ENCODE data around the gene TNNI3. TPM values are rescaled to one million over a fixed set of nuclear protein-coding genes. Genes with fewer than 3 reads are reported as not detected.

The TNNI3 gene
- total and polyA plus RNA-seq, 10 of the 15 experiments (the other 5 are each of a cell fraction or from before 2014, with no cell fraction given), result not detected

DNA sequence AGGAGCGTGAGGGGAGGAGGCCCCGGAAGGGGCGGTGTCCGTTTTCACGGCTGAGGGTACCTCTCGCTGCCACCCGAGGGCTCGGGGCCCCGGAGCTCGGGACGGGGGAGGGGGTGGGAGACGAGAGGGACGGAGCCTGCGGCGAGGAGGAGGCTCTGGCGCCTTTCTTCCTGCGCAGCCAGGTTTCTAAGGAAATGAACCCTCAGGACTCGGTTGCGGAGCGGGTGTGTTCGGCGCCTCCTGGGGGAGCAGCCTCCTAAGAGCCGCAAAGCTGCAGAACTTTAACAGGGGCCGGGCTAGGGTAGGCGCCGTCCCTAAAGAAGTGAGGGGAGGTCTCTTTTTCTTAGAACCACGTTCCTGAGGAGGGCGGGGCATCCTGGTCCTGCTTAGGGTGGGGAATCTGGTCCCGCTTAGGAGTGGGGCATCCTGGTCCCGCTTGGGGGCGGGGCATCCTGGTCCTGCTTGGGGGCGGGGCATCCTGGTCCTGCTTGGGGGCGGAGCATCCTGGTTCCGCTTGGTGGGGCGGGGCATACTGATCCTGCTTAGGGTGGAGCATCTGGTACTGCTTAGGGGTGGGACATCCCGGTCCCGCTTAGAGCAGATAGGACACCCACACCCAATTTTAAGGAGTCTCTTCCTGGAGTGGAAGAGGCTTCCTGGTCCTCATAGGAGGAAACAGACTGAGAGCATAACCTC lies 16.3 kb upstream of the TNNI3 start:
- in situ Hi-C loops (cut with MboI) (no loop called here), intact Hi-C loops (cut with micrococcal nuclease; ENCODE audit: unreplicated experiment) (no loop called here)
- ChIA-PET SMC1A (ENCODE audit: uncharacterized antibody, unreplicated experiment) (interaction anchor here (0.8 kb wide), 1 partner anchor 37 kb away, joined by 3 read pairs; no protein-coding TSS in a partner anchor), POLR2A (no interaction called here), RAD21 (ENCODE audit: unreplicated experiment) (no interaction called here), CTCF (interaction anchor here (1.2 to 1.4 kb wide), 2 partner anchors 13 to 330 kb away, joined by 3 read pairs; no protein-coding TSS in a partner anchor)
- H3K79me2 ChIP-seq (ENCODE audit: control insufficient read depth, insufficient read depth, low read length), result no peaks in the 10 kb centered on the region
- no peak overlapping the region for H3K9ac ChIP-seq (ENCODE audit: control insufficient read depth, insufficient read depth, low read length)
- H3K4me2 ChIP-seq (ENCODE audit: control insufficient read depth, insufficient read depth), result peak overlapping the region; percentile 67; the same call in 1 of the 2 replicates
- 1% methylated on average over 19 of the region's 37 CpGs for WGBS (ENCODE audit: insufficient coverage, insufficient replicate concordance, low lambda C conversion rate, missing lambda C conversion rate)
- peaks cover 0 to 7% of the 10 kb centered on the region in 2 experiments; a peak in 1 of 4 replicates for H3K27me3 ChIP-seq (replicated peaks in 1 of 2; ENCODE audit: control insufficient read depth in 2 of 2, insufficient read depth in 2 of 2, low read length in 1 of 2)
- H4K20me1 ChIP-seq (ENCODE audit: control insufficient read depth, insufficient read depth), result no peaks in the 10 kb centered on the region
- DNase-seq (ENCODE audit: low read depth, low spot score) (no peak), FAIRE-seq (no peak), ATAC-seq (no peak)
- peak overlapping the region; percentile 58 for H2AFZ ChIP-seq (ENCODE audit: control insufficient read depth, low read depth, low read length)
- no peak overlapping the region for H3K4me3 ChIP-seq
- peaks cover 4% of the 10 kb centered on the region for H3K4me1 ChIP-seq (ENCODE audit: control insufficient read depth, insufficient read depth, low read length)
- H3K27ac ChIP-seq (ENCODE audit: control insufficient read depth, insufficient read depth), result no peak overlapping the region
- peaks cover 1% of the 10 kb centered on the region; the same call in 1 of the 3 replicates for H3K9me3 ChIP-seq (replicated peaks; ENCODE audit: control insufficient read depth, insufficient read depth, low read length)
- no peaks in the 10 kb centered on the region for H3K36me3 ChIP-seq (ENCODE audit: control insufficient read depth in 2 of 2, insufficient read depth in 2 of 2, low read length in 1 of 2)
- TF ChIP-seq MAX (IDR thresholded peaks at IDR 0.05; ENCODE audit: low read depth, low read length), result no peak
- no peak for TF ChIP-seq FOXK2 (IDR thresholded peaks at IDR 0.05)
- no peak for TF ChIP-seq NFYA (IDR thresholded peaks at IDR 0.05; ENCODE audit: borderline replicate concordance, low read depth, low read length)
- no peak for TF ChIP-seq SMAD5 (IDR thresholded peaks at IDR 0.05; ENCODE audit: low read depth)
- TF ChIP-seq, protein P1, sequence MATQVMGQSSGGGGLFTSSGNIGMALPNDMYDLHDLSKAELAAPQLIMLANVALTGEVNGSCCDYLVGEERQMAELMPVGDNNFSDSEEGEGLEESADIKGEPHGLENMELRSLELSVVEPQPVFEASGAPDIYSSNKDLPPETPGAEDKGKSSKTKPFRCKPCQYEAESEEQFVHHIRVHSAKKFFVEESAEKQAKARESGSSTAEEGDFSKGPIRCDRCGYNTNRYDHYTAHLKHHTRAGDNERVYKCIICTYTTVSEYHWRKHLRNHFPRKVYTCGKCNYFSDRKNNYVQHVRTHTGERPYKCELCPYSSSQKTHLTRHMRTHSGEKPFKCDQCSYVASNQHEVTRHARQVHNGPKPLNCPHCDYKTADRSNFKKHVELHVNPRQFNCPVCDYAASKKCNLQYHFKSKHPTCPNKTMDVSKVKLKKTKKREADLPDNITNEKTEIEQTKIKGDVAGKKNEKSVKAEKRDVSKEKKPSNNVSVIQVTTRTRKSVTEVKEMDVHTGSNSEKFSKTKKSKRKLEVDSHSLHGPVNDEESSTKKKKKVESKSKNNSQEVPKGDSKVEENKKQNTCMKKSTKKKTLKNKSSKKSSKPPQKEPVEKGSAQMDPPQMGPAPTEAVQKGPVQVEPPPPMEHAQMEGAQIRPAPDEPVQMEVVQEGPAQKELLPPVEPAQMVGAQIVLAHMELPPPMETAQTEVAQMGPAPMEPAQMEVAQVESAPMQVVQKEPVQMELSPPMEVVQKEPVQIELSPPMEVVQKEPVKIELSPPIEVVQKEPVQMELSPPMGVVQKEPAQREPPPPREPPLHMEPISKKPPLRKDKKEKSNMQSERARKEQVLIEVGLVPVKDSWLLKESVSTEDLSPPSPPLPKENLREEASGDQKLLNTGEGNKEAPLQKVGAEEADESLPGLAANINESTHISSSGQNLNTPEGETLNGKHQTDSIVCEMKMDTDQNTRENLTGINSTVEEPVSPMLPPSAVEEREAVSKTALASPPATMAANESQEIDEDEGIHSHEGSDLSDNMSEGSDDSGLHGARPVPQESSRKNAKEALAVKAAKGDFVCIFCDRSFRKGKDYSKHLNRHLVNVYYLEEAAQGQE (IDR thresholded peaks at IDR 0.05; ENCODE audit: low read depth, low read length), result no peak
- TF ChIP-seq MYB (IDR thresholded peaks at IDR 0.05; ENCODE audit: borderline replicate concordance, low read depth, low read length), result no peak
- no peak for TF ChIP-seq RFX5 (IDR thresholded peaks at IDR 0.05; ENCODE audit: low read depth, low read length)
- TF ChIP-seq EP300 (IDR thresholded peaks at IDR 0.05; ENCODE audit: borderline replicate concordance in 1 of 2, control insufficient read depth in 1 of 2, low read depth in 2 of 2, low read length in 2 of 2), result no peak
- no peak for TF ChIP-seq ZNF274 (IDR thresholded peaks at IDR 0.05; ENCODE audit: insufficient read depth, insufficient read length)
- TF ChIP-seq HDAC2 (IDR thresholded peaks at IDR 0.05), result no peak
- no TSS peak for BruUV-seq (replicated peaks)

All from GM12878 (cell line).